Activated naive CD4-positive, alpha-beta T cell treated with anti-CD3 and anti-CD28 coated beads, Interleukin-2, amount 50 U/mL, for 24 hours (primary cell): Measurements from ENCODE around the gene PADI4.

ENCODE experiments used
- H3K27ac Mint-ChIP-seq: one replicate; pipeline ENCODE4 v1.8.0; 2021; ENCODE audit warnings: mild to moderate bottlenecking, mixed read lengths
- H3K27me3 Mint-ChIP-seq: one replicate; pipeline ENCODE4 v1.8.0; 2021; ENCODE audit warnings: mixed read lengths
- H3K36me3 Mint-ChIP-seq: one replicate; pipeline ENCODE4 v1.8.0; 2021; ENCODE audit warnings: mixed read lengths
- H3K4me1 Mint-ChIP-seq: one replicate; pipeline ENCODE4 v1.8.0; 2021; ENCODE audit warnings: mixed read lengths
- H3K4me3 Mint-ChIP-seq: one replicate; pipeline ENCODE4 v1.8.0; 2021; ENCODE audit warnings: mild to moderate bottlenecking, mixed read lengths
- H3K9me3 Mint-ChIP-seq: one replicate; pipeline ENCODE4 v1.8.0; 2021; ENCODE audit warnings: mixed read lengths

PADI4 gene

GRCh38 chr1:17369466-17369865 is 61.5 kb downstream of the PADI4 start:
- no peaks in the 10 kb centered on the region for H3K36me3 Mint-ChIP-seq
- no peaks in the 10 kb centered on the region for H3K27me3 Mint-ChIP-seq
- no peaks in the 10 kb centered on the region for H3K4me1 Mint-ChIP-seq
- H3K27ac Mint-ChIP-seq, result no peak overlapping the region
- no peak overlapping the region for H3K4me3 Mint-ChIP-seq
- no peaks in the 10 kb centered on the region for H3K9me3 Mint-ChIP-seq

- no peak overlapping the region for H3K27ac Mint-ChIP-seq
- H3K4me1 Mint-ChIP-seq, result no peaks in the 10 kb centered on the region
- no peaks in the 10 kb centered on the region for H3K9me3 Mint-ChIP-seq
- H3K36me3 Mint-ChIP-seq, result no peaks in the 10 kb centered on the region
- no peaks in the 10 kb centered on the region for H3K27me3 Mint-ChIP-seq
- H3K4me3 Mint-ChIP-seq, result no peak overlapping the region
Observed at GRCh38 chr1:17370618-17371017, 62.6 kb downstream of the PADI4 start.

GRCh38 chr1:17371896-17372295 is 63.9 kb downstream of the PADI4 start, which contains the start of gene PADI6:
PADI6 (plus strand) TSS chr1:17372196; CDS start chr1:17372246, 50 bp downstream.
- no peak within 1 kb of the TSS for H3K27ac Mint-ChIP-seq
- H3K4me1 Mint-ChIP-seq, result no peaks in the 10 kb centered on the region
- no peak within 1 kb of the TSS for H3K4me3 Mint-ChIP-seq
- no peaks in the 10 kb centered on the region for H3K9me3 Mint-ChIP-seq
- H3K27me3 Mint-ChIP-seq, result no peaks in the 10 kb centered on the region
- no peaks in the 10 kb centered on the region for H3K36me3 Mint-ChIP-seq

GRCh38 chr1:17372955-17373354 is 65.0 kb downstream of the PADI4 start:
- Mint-ChIP-seq H3K4me3 (no peak overlapping the region), H3K4me1 (no peaks in the 10 kb centered on the region), H3K27me3 (peaks cover 2% of the 10 kb centered on the region), H3K36me3 (no peaks in the 10 kb centered on the region), H3K9me3 (no peaks in the 10 kb centered on the region), H3K27ac (no peak overlapping the region)

- no peaks in the 10 kb centered on the region for H3K36me3 Mint-ChIP-seq
- no peak overlapping the region for H3K4me3 Mint-ChIP-seq
- H3K27me3 Mint-ChIP-seq, result peaks cover 2% of the 10 kb centered on the region
- no peaks in the 10 kb centered on the region for H3K9me3 Mint-ChIP-seq
- no peaks in the 10 kb centered on the region for H3K4me1 Mint-ChIP-seq
- H3K27ac Mint-ChIP-seq, result no peak overlapping the region
Observed at GRCh38 chr1:17375651-17376050, 67.7 kb downstream of the PADI4 start.

GRCh38 chr1:17377325-17377953 is 69.4 kb downstream of the PADI4 start:
- Mint-ChIP-seq H3K27ac (no peak overlapping the region), H3K4me3 (no peak overlapping the region), H3K27me3 (peaks cover 4% of the 10 kb centered on the region), H3K9me3 (no peaks in the 10 kb centered on the region), H3K4me1 (no peaks in the 10 kb centered on the region), H3K36me3 (no peaks in the 10 kb centered on the region)

- H3K4me3 Mint-ChIP-seq, result no peak overlapping the region
- no peaks in the 10 kb centered on the region for H3K4me1 Mint-ChIP-seq
- H3K27me3 Mint-ChIP-seq, result peaks cover 4% of the 10 kb centered on the region
- no peaks in the 10 kb centered on the region for H3K36me3 Mint-ChIP-seq
- no peaks in the 10 kb centered on the region for H3K9me3 Mint-ChIP-seq
- H3K27ac Mint-ChIP-seq, result no peak overlapping the region
Observed at GRCh38 chr1:17381161-17381560, 73.2 kb downstream of the PADI4 start.

GRCh38 chr1:17392199-17392740 is 84.3 kb downstream of the PADI4 start:
- Mint-ChIP-seq H3K27me3 (no peaks in the 10 kb centered on the region), H3K27ac (no peak overlapping the region), H3K4me1 (no peaks in the 10 kb centered on the region), H3K4me3 (no peak overlapping the region), H3K9me3 (no peaks in the 10 kb centered on the region), H3K36me3 (no peaks in the 10 kb centered on the region)

- H3K4me3 Mint-ChIP-seq, result no peak overlapping the region
- H3K27ac Mint-ChIP-seq, result no peak overlapping the region
- no peaks in the 10 kb centered on the region for H3K9me3 Mint-ChIP-seq
- H3K27me3 Mint-ChIP-seq, result no peaks in the 10 kb centered on the region
- H3K4me1 Mint-ChIP-seq, result no peaks in the 10 kb centered on the region
- no peaks in the 10 kb centered on the region for H3K36me3 Mint-ChIP-seq
Observed at GRCh38 chr1:17393230-17393629, 85.2 kb downstream of the PADI4 start.

- Mint-ChIP-seq H3K27ac (no peak overlapping the region), H3K27me3 (no peaks in the 10 kb centered on the region)
Observed at GRCh38 chr1:17397910-17398695, 90.1 kb downstream of the PADI4 start.

GRCh38 chr1:17400725-17401341 is 92.8 kb downstream of the PADI4 start:
- H3K4me3 Mint-ChIP-seq, result no peak overlapping the region

More at GRCh38 chr1:17397910-17398695, 90.1 kb downstream of the PADI4 start:
- no peak overlapping the region for H3K4me3 Mint-ChIP-seq
- no peaks in the 10 kb centered on the region for H3K36me3 Mint-ChIP-seq
- no peaks in the 10 kb centered on the region for H3K4me1 Mint-ChIP-seq
- H3K9me3 Mint-ChIP-seq, result no peaks in the 10 kb centered on the region

GRCh38 chr1:17401841-17402240 is 93.8 kb downstream of the PADI4 start:
- H3K27ac Mint-ChIP-seq, result no peak overlapping the region
- no peaks in the 10 kb centered on the region for H3K36me3 Mint-ChIP-seq
- peaks cover 2% of the 10 kb centered on the region for H3K4me1 Mint-ChIP-seq
- H3K27me3 Mint-ChIP-seq, result no peaks in the 10 kb centered on the region
- no peak overlapping the region for H3K4me3 Mint-ChIP-seq
- H3K9me3 Mint-ChIP-seq, result no peaks in the 10 kb centered on the region

More at GRCh38 chr1:17400725-17401341, 92.8 kb downstream of the PADI4 start:
- H3K27me3 Mint-ChIP-seq, result no peaks in the 10 kb centered on the region
- H3K4me1 Mint-ChIP-seq, result no peaks in the 10 kb centered on the region
- H3K9me3 Mint-ChIP-seq, result no peaks in the 10 kb centered on the region
- H3K36me3 Mint-ChIP-seq, result no peaks in the 10 kb centered on the region
- H3K27ac Mint-ChIP-seq, result no peak overlapping the region

GRCh38 chr1:17403081-17403480 is 95.1 kb downstream of the PADI4 start:
- Mint-ChIP-seq H3K4me3 (no peak overlapping the region), H3K27me3 (no peaks in the 10 kb centered on the region), H3K4me1 (peaks cover 3% of the 10 kb centered on the region), H3K9me3 (no peaks in the 10 kb centered on the region), H3K36me3 (peaks cover 2% of the 10 kb centered on the region), H3K27ac (no peak overlapping the region)

GRCh38 chr1:17404034-17404684 is 96.2 kb downstream of the PADI4 start:
- Mint-ChIP-seq H3K36me3 (peaks cover 2% of the 10 kb centered on the region), H3K27me3 (no peaks in the 10 kb centered on the region), H3K27ac (no peak overlapping the region), H3K4me3 (no peak overlapping the region), H3K9me3 (no peaks in the 10 kb centered on the region), H3K4me1 (peaks cover 3% of the 10 kb centered on the region)

- Mint-ChIP-seq H3K4me1 (peaks cover 3% of the 10 kb centered on the region), H3K9me3 (no peaks in the 10 kb centered on the region)
Observed at GRCh38 chr1:17404820-17405219, 96.8 kb downstream of the PADI4 start.

More at GRCh38 chr1:17404820-17405219, 96.8 kb downstream of the PADI4 start:
- H3K27me3 Mint-ChIP-seq, result no peaks in the 10 kb centered on the region
- H3K27ac Mint-ChIP-seq, result no peak overlapping the region
- peaks cover 2% of the 10 kb centered on the region for H3K36me3 Mint-ChIP-seq
- H3K4me3 Mint-ChIP-seq, result no peak overlapping the region
